ENCODE results near the gene GBA2.

GBA2 gene

GRCh38 chr9:35688558-35689541 lies 60.2 kb downstream of the GBA2 start:
- WGBS (ENCODE audit: insufficient coverage): 96% methylated on average over 10 of the region's 12 CpGs
- Histone ChIP-seq H3K27ac (ENCODE audit: insufficient read depth in 1 of 2, low read depth in 1 of 2, low read length in 2 of 2, poor library complexity in 1 of 2, severe bottlenecking in 2 of 2) (no peak overlapping the region), H3K27me3 (replicated peaks in 2 of 5; ENCODE audit: control insufficient read depth in 4 of 5, insufficient read depth in 5 of 5, low read length in 4 of 5) (no peaks in the 10 kb centered on the region), H3K4me1 (ENCODE audit: control extremely low read depth in 1 of 4, control insufficient read depth in 4 of 4, insufficient read depth in 4 of 4, low read length in 3 of 4) (peaks cover 0 to 19% (median 18%) of the 10 kb centered on the region in 4 experiments), H3K36me3 (ENCODE audit: control insufficient read depth in 4 of 4, insufficient read depth in 4 of 4, low read length in 3 of 4) (peaks cover 0 to 18% (median 3%) of the 10 kb centered on the region in 4 experiments), H3K9me3 (ENCODE audit: control extremely low read depth in 1 of 5, control insufficient read depth in 4 of 5, insufficient read depth in 2 of 5, low read depth in 1 of 5, low read length in 4 of 5) (no peaks in the 10 kb centered on the region), H3K4me3 (ENCODE audit: control insufficient read depth in 1 of 7, extremely low read depth in 1 of 7, insufficient read depth in 4 of 7, low read depth in 2 of 7, low read length in 6 of 7) (peak overlapping the region in 1 of 7 experiments; percentile 74)
- DNase-seq: peak in 2 of 3 donors; percentile 35 to 55
- ChIA-PET CTCF (interaction anchor here (1.2 to 2.1 kb wide), 8 partner anchors 8 to 40 kb away, joined by 3 to 16 read pairs (median 4); partner anchors contain the start of genes CCDC107 and RMRP), POLR2A (no interaction called here)

DNA sequence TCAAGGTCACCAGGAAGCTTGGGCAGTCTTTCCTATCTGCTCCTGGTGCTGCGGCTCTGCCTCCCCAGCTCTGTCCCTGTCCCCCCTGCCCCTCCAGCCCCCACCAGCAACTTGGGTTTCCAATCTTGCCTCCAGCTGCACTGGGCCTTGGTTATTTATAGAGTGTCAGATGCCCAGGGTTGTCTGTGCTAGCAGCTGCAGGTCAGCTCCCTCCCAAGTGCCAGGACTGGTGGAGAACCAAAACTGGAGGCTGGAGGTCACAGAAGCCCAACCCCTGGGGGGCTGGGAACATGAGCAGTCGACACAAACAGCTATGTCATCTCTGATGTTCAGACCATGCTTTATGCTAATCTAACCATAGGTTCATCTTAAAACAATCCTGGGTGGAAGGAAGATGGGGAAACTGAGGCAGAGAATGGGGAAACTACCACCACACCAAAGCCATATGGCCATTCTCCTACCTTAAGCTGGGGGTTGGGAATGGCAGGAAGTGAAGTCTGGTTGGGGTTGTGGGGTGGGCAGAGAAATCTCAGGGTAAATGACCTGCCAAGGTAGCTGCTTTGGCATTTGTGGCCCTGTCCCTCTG lies 61.0 kb downstream of the GBA2 start:
- no peak for DNase-seq
- Histone ChIP-seq H3K27me3 (replicated peaks in 2 of 5; ENCODE audit: control insufficient read depth in 4 of 5, insufficient read depth in 5 of 5, low read length in 4 of 5) (no peaks in the 10 kb centered on the region), H3K9me3 (ENCODE audit: control extremely low read depth in 1 of 5, control insufficient read depth in 4 of 5, insufficient read depth in 2 of 5, low read depth in 1 of 5, low read length in 4 of 5) (no peaks in the 10 kb centered on the region), H3K36me3 (ENCODE audit: control insufficient read depth in 4 of 4, insufficient read depth in 4 of 4, low read length in 3 of 4) (peaks cover 0 to 25% (median 4%) of the 10 kb centered on the region in 4 experiments), H3K4me1 (ENCODE audit: control extremely low read depth in 1 of 4, control insufficient read depth in 4 of 4, insufficient read depth in 4 of 4, low read length in 3 of 4) (peaks cover 0 to 19% (median 18%) of the 10 kb centered on the region in 4 experiments), H3K27ac (ENCODE audit: insufficient read depth in 1 of 2, low read depth in 1 of 2, low read length in 2 of 2, poor library complexity in 1 of 2, severe bottlenecking in 2 of 2) (no peak overlapping the region), H3K4me3 (ENCODE audit: control insufficient read depth in 1 of 7, extremely low read depth in 1 of 7, insufficient read depth in 4 of 7, low read depth in 2 of 7, low read length in 6 of 7) (no peak overlapping the region)
- ChIA-PET CTCF (interaction anchor here (1.2 to 2.1 kb wide), 9 partner anchors 9 to 41 kb away, joined by 3 to 16 read pairs (median 3); partner anchors contain the start of genes CCDC107 and RMRP), POLR2A (no interaction called here)
- WGBS (ENCODE audit: insufficient coverage): 86% methylated on average over 1 of the region's 2 CpGs

GRCh38 chr9:35687306-35687705 lies 61.7 kb downstream of the GBA2 start:
- DNase-seq: no peak
- H3K4me1 ChIP-seq (ENCODE audit: control extremely low read depth in 1 of 4, control insufficient read depth in 4 of 4, insufficient read depth in 4 of 4, low read length in 3 of 4): peaks cover 0 to 19% (median 18%) of the 10 kb centered on the region in 4 experiments
- H3K27ac ChIP-seq (ENCODE audit: insufficient read depth in 1 of 2, low read depth in 1 of 2, low read length in 2 of 2, poor library complexity in 1 of 2, severe bottlenecking in 2 of 2): no peak overlapping the region
- WGBS (ENCODE audit: insufficient coverage): 93% methylated on average over 2 of the region's 2 CpGs
- H3K27me3 ChIP-seq (replicated peaks in 2 of 5; ENCODE audit: control insufficient read depth in 4 of 5, insufficient read depth in 5 of 5, low read length in 4 of 5): no peaks in the 10 kb centered on the region
- H3K36me3 ChIP-seq (ENCODE audit: control insufficient read depth in 4 of 4, insufficient read depth in 4 of 4, low read length in 3 of 4): peaks cover 0 to 33% (median 4%) of the 10 kb centered on the region in 4 experiments
- H3K9me3 ChIP-seq (ENCODE audit: control extremely low read depth in 1 of 5, control insufficient read depth in 4 of 5, insufficient read depth in 2 of 5, low read depth in 1 of 5, low read length in 4 of 5): no peaks in the 10 kb centered on the region
- ChIA-PET POLR2A (no interaction called here), CTCF (interaction anchor here (1.2 to 2.1 kb wide), 5 partner anchors 10 to 42 kb away, joined by 3 to 16 read pairs (median 3); partner anchors contain the start of genes CCDC107 and RMRP)
- no peak overlapping the region for H3K4me3 ChIP-seq (ENCODE audit: control insufficient read depth in 1 of 7, extremely low read depth in 1 of 7, insufficient read depth in 4 of 7, low read depth in 2 of 7, low read length in 6 of 7)

Data from common myeloid progenitor, CD34-positive (primary cell).